B cell (primary cell): ENCODE data around the gene LRIG1. TPM values are rescaled to one million over a fixed set of nuclear protein-coding genes. Genes with fewer than 3 reads are reported as not detected.

ENCODE experiments used
- ATAC-seq: fragments of 200-7000 bp; cut with Tn5 transposase; one replicate; pipeline ENCODE4 v1.10.0; 2021; ENCODE audit warnings: low read depth, mild to moderate bottlenecking, moderate number of reproducible peaks, moderate library complexity
- CTCF ChIA-PET: fragments of 350-600 bp; sonication (Branson Sonifier 250); formaldehyde crosslinking; loops from one replicate; lab custom pipeline; 2021; ENCODE audit warnings: antibody characterized with exemption, inconsistent platforms; lab: Charles Lee
- POLR2A ChIA-PET: fragments of 350-600 bp; sonication (Branson Sonifier 250); formaldehyde crosslinking; loops from one replicate; lab custom pipeline; 2021; ENCODE audit warnings: antibody characterized with exemption; lab: Charles Lee
- DNase-seq: peaks from one replicate; pipeline ENCODE4 v3.0.0; 2013
- H2AFZ ChIP-seq: 2 replicates; pipeline ENCODE4 v1.6.1; 2012; ENCODE audit warnings: mild to moderate bottlenecking, low read depth, low read length; ENCODE audit not compliant: insufficient read depth, poor library complexity, severe bottlenecking
- H3K27ac ChIP-seq, 2 donors: 1 replicate in 1 of 2; 2 replicates in 1 of 2; pipeline ENCODE4 v1.5.1; 2012 to 2013; ENCODE audit warnings: low read length in 2 of 2, mild to moderate bottlenecking in 2 of 2, moderate library complexity in 1 of 2
- H3K27me3 ChIP-seq, 4 experiments: fragments of 200-600 bp in 1 of 4; sonication (generic) in 1 of 4; replicated peaks in 1 of 4; 1 replicate in 2 of 4; 2 replicates in 2 of 4; pipeline versions ENCODE4 v1.6.1 to v1.7.0; 2013 to 2016; ENCODE audit warnings: low read length in 3 of 4, mild to moderate bottlenecking in 2 of 4, mixed read lengths in 1 of 4, moderate library complexity in 1 of 4; ENCODE audit not compliant: insufficient read depth in 4 of 4, control insufficient read depth in 3 of 4; ENCODE audit errors: control extremely low read depth in 1 of 4
- H3K36me3 ChIP-seq, 2 experiments: replicated peaks in 1 of 2; 1 replicate in 1 of 2; 2 replicates in 1 of 2; pipeline versions ENCODE4 v1.6.1 to v1.7.1; 2013; ENCODE audit warnings: low read length in 1 of 2; ENCODE audit not compliant: insufficient read depth in 2 of 2, control insufficient read depth in 1 of 2; ENCODE audit errors: control extremely low read depth in 1 of 2, extremely low read depth in 1 of 2
- H3K4me1 ChIP-seq, 2 donors: fragments of 200-600 bp in 1 of 2; sonication (generic) in 1 of 2; 1 replicate in 1 of 2; 2 replicates in 1 of 2; pipeline versions ENCODE4 v1.5.1 to v1.6.1; 2013 to 2017; ENCODE audit warnings: low read length in 2 of 2; ENCODE audit not compliant: control insufficient read depth in 2 of 2, insufficient read depth in 2 of 2
- H3K4me2 ChIP-seq: replicated peaks from 2 replicates; pipeline ENCODE3; 2012; ENCODE audit warnings: mild to moderate bottlenecking, low read depth, low read length; ENCODE audit not compliant: poor library complexity, severe bottlenecking
- H3K4me3 ChIP-seq, 5 experiments: fragments of 200-600 bp in 1 of 5; sonication (generic) in 1 of 5; 1 replicate in 3 of 5; 2 replicates in 2 of 5; pipeline versions ENCODE4 v1.5.1 to v1.7.0; 2011 to 2016; ENCODE audit warnings: low read length in 4 of 5, mild to moderate bottlenecking in 4 of 5, low read depth in 2 of 5, control low read depth in 1 of 5, moderate library complexity in 1 of 5; ENCODE audit not compliant: insufficient read depth in 1 of 5; ENCODE audit errors: control extremely low read depth in 1 of 5, extremely low read depth in 1 of 5
- H3K79me2 ChIP-seq: fragments of 200-600 bp; sonication (generic); one replicate; pipeline ENCODE4 v1.6.0; 2016; ENCODE audit warnings: low read length; ENCODE audit not compliant: control insufficient read depth, insufficient read depth
- H3K9ac ChIP-seq: fragments of 200-600 bp; sonication (generic); 2 replicates; pipeline ENCODE4 v1.6.1; 2017; ENCODE audit warnings: mild to moderate bottlenecking, low read length, moderate library complexity
- H3K9me3 ChIP-seq, 3 donors: one replicate each; pipeline versions ENCODE4 v1.6.1 to v1.7.1; 2013; ENCODE audit warnings: low read length in 2 of 3; ENCODE audit not compliant: control insufficient read depth in 2 of 3, insufficient read depth in 1 of 3; ENCODE audit errors: control extremely low read depth in 1 of 3
- H4K20me1 ChIP-seq: 2 replicates; pipeline ENCODE4 v1.6.0; 2012; ENCODE audit warnings: mild to moderate bottlenecking, low read length; ENCODE audit not compliant: insufficient read depth, control insufficient read depth, poor library complexity, severe bottlenecking
- H3K27ac Mint-ChIP-seq: one replicate; pipeline ENCODE4 v1.8.0; 2021; ENCODE audit warnings: mixed read lengths
- H3K27me3 Mint-ChIP-seq: one replicate; pipeline ENCODE4 v1.8.0; 2021; ENCODE audit warnings: mixed read lengths
- H3K4me1 Mint-ChIP-seq: one replicate; pipeline ENCODE4 v1.8.0; 2021; ENCODE audit warnings: mixed read lengths
- H3K4me3 Mint-ChIP-seq: one replicate; pipeline ENCODE4 v1.8.0; 2021; ENCODE audit warnings: mixed read lengths
- H3K9me3 Mint-ChIP-seq: one replicate; pipeline ENCODE4 v1.8.0; 2022; ENCODE audit warnings: mixed read lengths; ENCODE audit not compliant: insufficient read depth
- EZH2 ChIP-seq: IDR thresholded peaks from 2 replicates; pipeline ENCODE4 v1.6.1; 2012; ENCODE audit warnings: borderline replicate concordance, low read depth, mild to moderate bottlenecking, moderate library complexity, low read length; ENCODE audit not compliant: insufficient read depth, poor library complexity, severe bottlenecking
- WGBS: methylation state at CpG from one replicate; pipeline ENCODE4 v1.1.5; 2013; ENCODE audit warnings: missing lambda C conversion rate; ENCODE audit not compliant: insufficient coverage; 5-methylcytosine and 5-hydroxymethylcytosine counted together
- intact Hi-C: fragments of 100-400 bp; cut with micrococcal nuclease; formaldehyde crosslinking; loops from one replicate; pipeline ENCODE4 v1.10.0; 2022
- polyA plus RNA-seq: library from polyadenylated mRNA; depleted of rRNA; stranded (reverse); fragments of >200 nt; gene quantifications from 2 replicates; pipeline ENCODE4 v1.2.3, GENCODE V29; 2012
- total RNA-seq, 2 donors: library from RNA; stranded (reverse); fragments of 120-200 nt in 1 of 2; gene quantifications; 1 replicate in 1 of 2; 2 replicates in 1 of 2; pipeline versions ENCODE4 v1.2.3 to v1.2.4, GENCODE V29; 2013 to 2022
- TF ChIP-seq, protein P1 (sequence below): fragments of 200-600 bp; IDR thresholded peaks from one replicate; pipeline ENCODE4 v1.8.0; 2022; ENCODE audit warnings: antibody characterized with exemption, mild to moderate bottlenecking

Gene LRIG1
- total and polyA plus RNA-seq, 2 donors (not counting 1 experiment from before 2014, with no cell fraction given), result 9.2 to 12.4 TPM

DNA sequence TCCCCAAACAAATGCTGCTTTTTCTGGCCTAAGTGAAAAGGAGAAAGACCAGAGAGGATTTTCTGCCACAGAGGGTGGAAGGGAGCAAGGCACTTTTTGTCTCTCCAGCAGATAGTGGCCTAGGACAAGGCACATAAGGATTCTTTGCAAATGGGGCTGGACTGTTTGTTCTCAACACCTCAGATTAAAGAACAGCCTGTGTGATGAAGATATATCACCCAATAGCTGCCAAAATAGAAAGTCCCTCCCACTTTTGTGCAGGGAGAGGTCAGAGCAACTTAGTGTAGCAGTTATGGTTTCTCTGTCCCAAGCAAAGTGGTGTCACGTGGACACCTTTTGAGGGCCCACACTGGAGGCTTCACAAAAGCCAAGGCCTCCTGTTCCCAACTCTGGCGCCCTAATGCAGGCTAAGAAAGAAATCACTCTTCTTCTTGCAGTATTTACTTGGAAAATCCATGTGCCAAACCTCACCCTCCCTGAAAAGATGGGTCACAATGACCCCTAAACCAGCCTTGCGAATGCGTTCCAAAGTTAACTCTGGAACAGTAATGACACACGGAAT, 84.9 kb downstream of the LRIG1 start:
- H3K27ac Mint-ChIP-seq, result no peak overlapping the region
- ATAC-seq (no peak), DNase-seq (no peak)
- H3K27me3 Mint-ChIP-seq, result no peaks in the 10 kb centered on the region
- Histone ChIP-seq H3K9me3 (peaks cover 0 to 5% (median 0%) of the 10 kb centered on the region in 3 donors), H3K36me3 (peaks cover 0 to 2% of the 10 kb centered on the region in 2 experiments), H3K4me1 (no peaks in the 10 kb centered on the region), H3K9ac (no peak overlapping the region), H2AFZ (no peak overlapping the region), H3K4me3 (no peak overlapping the region), H3K27me3 (no peaks in the 10 kb centered on the region), H3K4me2 (no peak overlapping the region), H3K27ac (no peak overlapping the region), H3K79me2 (no peaks in the 10 kb centered on the region), H4K20me1 (no peaks in the 10 kb centered on the region)
- no peak overlapping the region for H3K4me3 Mint-ChIP-seq
- POLR2A ChIA-PET, result no interaction called here
- intact Hi-C loops, result no loop called here
- 93% methylated on average over 5 of the region's 5 CpGs for WGBS
- no peak for TF ChIP-seq EZH2
- TF ChIP-seq, protein P1, sequence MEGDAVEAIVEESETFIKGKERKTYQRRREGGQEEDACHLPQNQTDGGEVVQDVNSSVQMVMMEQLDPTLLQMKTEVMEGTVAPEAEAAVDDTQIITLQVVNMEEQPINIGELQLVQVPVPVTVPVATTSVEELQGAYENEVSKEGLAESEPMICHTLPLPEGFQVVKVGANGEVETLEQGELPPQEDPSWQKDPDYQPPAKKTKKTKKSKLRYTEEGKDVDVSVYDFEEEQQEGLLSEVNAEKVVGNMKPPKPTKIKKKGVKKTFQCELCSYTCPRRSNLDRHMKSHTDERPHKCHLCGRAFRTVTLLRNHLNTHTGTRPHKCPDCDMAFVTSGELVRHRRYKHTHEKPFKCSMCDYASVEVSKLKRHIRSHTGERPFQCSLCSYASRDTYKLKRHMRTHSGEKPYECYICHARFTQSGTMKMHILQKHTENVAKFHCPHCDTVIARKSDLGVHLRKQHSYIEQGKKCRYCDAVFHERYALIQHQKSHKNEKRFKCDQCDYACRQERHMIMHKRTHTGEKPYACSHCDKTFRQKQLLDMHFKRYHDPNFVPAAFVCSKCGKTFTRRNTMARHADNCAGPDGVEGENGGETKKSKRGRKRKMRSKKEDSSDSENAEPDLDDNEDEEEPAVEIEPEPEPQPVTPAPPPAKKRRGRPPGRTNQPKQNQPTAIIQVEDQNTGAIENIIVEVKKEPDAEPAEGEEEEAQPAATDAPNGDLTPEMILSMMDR, result no peak
- no peaks in the 10 kb centered on the region for H3K4me1 Mint-ChIP-seq
- CTCF ChIA-PET, result no interaction called here
- peaks cover 10% of the 10 kb centered on the region for H3K9me3 Mint-ChIP-seq

DNA sequence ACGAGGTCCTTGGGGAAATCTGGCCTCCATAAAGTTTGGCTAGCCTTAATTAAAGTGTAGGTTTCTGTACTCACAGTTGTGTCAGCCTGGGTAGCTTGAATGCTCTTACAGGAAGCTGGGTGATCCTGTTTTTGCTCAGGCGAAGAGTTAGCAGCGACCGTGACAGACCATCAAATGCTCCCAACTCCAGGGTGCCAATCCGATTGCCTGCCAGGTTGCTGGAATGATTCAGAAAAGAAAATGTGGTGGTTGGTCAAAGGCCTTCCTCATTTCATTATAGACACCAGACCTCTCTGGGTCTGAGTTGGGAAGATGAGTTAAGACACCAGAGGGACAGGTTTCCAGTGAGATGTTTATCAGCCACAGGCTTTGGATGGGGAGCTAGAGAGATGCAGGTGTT, 86.0 kb downstream of the LRIG1 start:
- Mint-ChIP-seq H3K4me3 (no peak overlapping the region), H3K27me3 (no peaks in the 10 kb centered on the region), H3K4me1 (no peaks in the 10 kb centered on the region), H3K9me3 (peaks cover 3% of the 10 kb centered on the region), H3K27ac (no peak overlapping the region)
- ChIA-PET CTCF (no interaction called here), POLR2A (no interaction called here)
- no peaks in the 10 kb centered on the region for H3K4me1 ChIP-seq
- no peaks in the 10 kb centered on the region for H3K27me3 ChIP-seq
- intact Hi-C loops, result no loop called here
- no peak for DNase-seq
- WGBS, result 98% methylated on average over 4 of the region's 5 CpGs
- H3K9ac ChIP-seq, result no peak overlapping the region
- ATAC-seq, result no peak
- no peaks in the 10 kb centered on the region for H4K20me1 ChIP-seq
- H2AFZ ChIP-seq, result no peak overlapping the region
- H3K9me3 ChIP-seq, result peaks cover 0 to 5% (median 0%) of the 10 kb centered on the region in 3 donors
- no peak overlapping the region for H3K4me3 ChIP-seq
- no peak overlapping the region for H3K4me2 ChIP-seq
- TF ChIP-seq, protein P1, result no peak
- no peak for TF ChIP-seq EZH2
- no peak overlapping the region for H3K27ac ChIP-seq
- no peaks in the 10 kb centered on the region for H3K36me3 ChIP-seq
- no peaks in the 10 kb centered on the region for H3K79me2 ChIP-seq
